ENCODE measurements around the gene CDKAL1.

CDKAL1 gene

GRCh38 chr6:21200134-21200870 lies 666.0 kb downstream of the CDKAL1 start:
- Histone ChIP-seq H3K27me3 (ENCODE audit: insufficient read depth, low read length, poor library complexity) (no peaks in the 10 kb centered on the region), H3K36me3 (ENCODE audit: insufficient read depth, low read length) (peaks cover 5% of the 10 kb centered on the region; the same call in 1 of the 2 replicates), H3K9ac (ENCODE audit: low read depth, low read length) (no peak overlapping the region), H3K4me2 (ENCODE audit: insufficient read depth, low read length) (no peak overlapping the region), H3K4me1 (ENCODE audit: insufficient read depth, low read length) (no peaks in the 10 kb centered on the region), H3K27ac (ENCODE audit: low read length) (no peak overlapping the region), H3K9me3 (ENCODE audit: insufficient read depth, low read length, severe bottlenecking) (no peaks in the 10 kb centered on the region), H4K20me1 (ENCODE audit: insufficient read depth, low read length) (no peaks in the 10 kb centered on the region), H2AFZ (ENCODE audit: low read depth, low read length) (no peak overlapping the region), H3K79me2 (ENCODE audit: insufficient read depth, low read length) (no peaks in the 10 kb centered on the region), H3K4me3 (ENCODE audit: low read depth in 1 of 2, low read length in 2 of 2) (no peak overlapping the region)
- no peak for ATAC-seq (ENCODE audit: insufficient read depth, low read depth)
- no peak for DNase-seq
- TF ChIP-seq CTCF (IDR thresholded peaks at IDR 0.05; ENCODE audit: borderline replicate concordance, extremely low read depth, low read length, poor library complexity, severe bottlenecking): no peak
- TF ChIP-seq EZH2 (IDR thresholded peaks at IDR 0.05; ENCODE audit: borderline replicate concordance, low read depth, low read length, severe bottlenecking): no peak

DNA sequence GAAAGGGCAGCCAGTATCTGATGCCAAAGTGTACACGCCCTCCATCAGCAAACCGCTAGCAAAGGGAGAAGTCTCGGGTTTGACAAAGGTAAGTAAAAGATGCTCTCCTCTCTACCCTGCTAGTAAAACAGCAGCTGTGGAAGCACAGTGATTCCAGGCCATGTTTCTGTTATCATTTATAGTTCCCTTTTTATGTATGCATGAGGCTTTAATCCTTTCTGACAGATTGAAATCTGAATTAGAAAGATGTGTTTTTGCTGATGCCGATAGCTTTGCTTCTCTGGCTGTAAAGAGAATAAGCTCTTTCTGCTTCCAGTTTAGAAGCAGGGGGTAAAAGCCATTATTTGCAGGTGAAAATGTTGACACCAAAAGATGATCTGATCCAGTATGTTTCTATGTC lies 666.9 kb downstream of the CDKAL1 start:
- Histone ChIP-seq H4K20me1 (ENCODE audit: insufficient read depth, low read length) (no peaks in the 10 kb centered on the region), H3K9me3 (ENCODE audit: insufficient read depth, low read length, severe bottlenecking) (no peaks in the 10 kb centered on the region), H2AFZ (ENCODE audit: low read depth, low read length) (no peak overlapping the region), H3K4me2 (ENCODE audit: insufficient read depth, low read length) (no peak overlapping the region), H3K79me2 (ENCODE audit: insufficient read depth, low read length) (no peaks in the 10 kb centered on the region), H3K9ac (ENCODE audit: low read depth, low read length) (no peak overlapping the region), H3K4me1 (ENCODE audit: insufficient read depth, low read length) (no peaks in the 10 kb centered on the region), H3K36me3 (ENCODE audit: insufficient read depth, low read length) (peaks cover 5% of the 10 kb centered on the region; the same call in 1 of the 2 replicates), H3K27ac (ENCODE audit: low read length) (no peak overlapping the region), H3K4me3 (ENCODE audit: low read depth in 1 of 2, low read length in 2 of 2) (no peak overlapping the region), H3K27me3 (ENCODE audit: insufficient read depth, low read length, poor library complexity) (no peaks in the 10 kb centered on the region)
- ATAC-seq (ENCODE audit: insufficient read depth, low read depth) (no peak), DNase-seq (no peak)
- TF ChIP-seq CTCF (IDR thresholded peaks at IDR 0.05; ENCODE audit: borderline replicate concordance, extremely low read depth, low read length, poor library complexity, severe bottlenecking) (no peak), EZH2 (IDR thresholded peaks at IDR 0.05; ENCODE audit: borderline replicate concordance, low read depth, low read length, severe bottlenecking) (no peak)

GRCh38 chr6:21201637-21202350 lies 667.5 kb downstream of the CDKAL1 start:
- Histone ChIP-seq H3K9me3 (ENCODE audit: insufficient read depth, low read length, severe bottlenecking) (no peaks in the 10 kb centered on the region), H4K20me1 (ENCODE audit: insufficient read depth, low read length) (no peaks in the 10 kb centered on the region), H3K9ac (ENCODE audit: low read depth, low read length) (no peak overlapping the region), H3K79me2 (ENCODE audit: insufficient read depth, low read length) (no peaks in the 10 kb centered on the region), H3K36me3 (ENCODE audit: insufficient read depth, low read length) (peaks cover 5% of the 10 kb centered on the region; the same call in 1 of the 2 replicates), H3K4me2 (ENCODE audit: insufficient read depth, low read length) (no peak overlapping the region), H3K27me3 (ENCODE audit: insufficient read depth, low read length, poor library complexity) (no peaks in the 10 kb centered on the region), H3K4me1 (ENCODE audit: insufficient read depth, low read length) (no peaks in the 10 kb centered on the region), H3K27ac (ENCODE audit: low read length) (no peak overlapping the region), H2AFZ (ENCODE audit: low read depth, low read length) (no peak overlapping the region), H3K4me3 (ENCODE audit: low read depth in 1 of 2, low read length in 2 of 2) (no peak overlapping the region)
- ATAC-seq (ENCODE audit: insufficient read depth, low read depth): no peak
- TF ChIP-seq EZH2 (IDR thresholded peaks at IDR 0.05; ENCODE audit: borderline replicate concordance, low read depth, low read length, severe bottlenecking): no peak
- no peak for TF ChIP-seq CTCF (IDR thresholded peaks at IDR 0.05; ENCODE audit: borderline replicate concordance, extremely low read depth, low read length, poor library complexity, severe bottlenecking)
- DNase-seq: no peak

All from DND-41 (cell line).